CD4-positive, CD25-positive, alpha-beta regulatory T cell (primary cell): ENCODE results near the gene ACTRT3. TPM values are rescaled to one million over a fixed set of nuclear protein-coding genes. Genes with fewer than 3 reads are reported as not detected.
"Not testable (repeated sequence)": the region's sequence is repeated elsewhere in the genome, so short reads cannot be mapped to it uniquely, and the experiment has no call there.

ENCODE experiments used
- ATAC-seq, 2 donors: fragments of 150-1000 bp; cut with Tn5 transposase; one replicate each; pipeline ENCODE4 v1.10.0; 2021; ENCODE audit warnings: low read depth in 2 of 2, moderate number of reproducible peaks in 2 of 2, moderate library complexity in 1 of 2
- DNase-seq, 3 donors: peaks; one replicate each; pipeline versions ENCODE4 v3.0.0 to v3.0.0-alpha.2; 2012 to 2022; ENCODE audit warnings: mixed read lengths in 1 of 3
- H3K27ac ChIP-seq: one replicate; pipeline ENCODE4 v1.7.0; 2013; ENCODE audit warnings: mild to moderate bottlenecking, low read length; ENCODE audit not compliant: insufficient read depth, poor library complexity, severe bottlenecking
- H3K27me3 ChIP-seq: one replicate; pipeline ENCODE4 v1.7.0; 2013; ENCODE audit warnings: low read length; ENCODE audit not compliant: control insufficient read depth, insufficient read depth
- H3K36me3 ChIP-seq: one replicate; pipeline ENCODE4 v1.7.0; 2013; ENCODE audit warnings: mild to moderate bottlenecking, low read length, moderate library complexity; ENCODE audit not compliant: control insufficient read depth, insufficient read depth
- H3K4me1 ChIP-seq: 2 replicates; pipeline ENCODE4 v1.7.0; 2013; ENCODE audit warnings: mild to moderate bottlenecking, low read length; ENCODE audit not compliant: insufficient read depth, control insufficient read depth, poor library complexity, severe bottlenecking
- H3K4me3 ChIP-seq: one replicate; pipeline ENCODE4 v1.7.0; 2013; ENCODE audit warnings: low read depth, mild to moderate bottlenecking, low read length, moderate library complexity
- H3K9me3 ChIP-seq, 2 experiments: 1 replicate in 1 of 2; 2 replicates in 1 of 2; pipeline ENCODE4 v1.7.0; 2013; ENCODE audit warnings: low read length in 2 of 2, mild to moderate bottlenecking in 1 of 2, moderate library complexity in 1 of 2; ENCODE audit not compliant: control insufficient read depth in 2 of 2
- H3K27ac Mint-ChIP-seq, 3 donors: one replicate each; pipeline ENCODE4 v1.8.0; 2020 to 2022; ENCODE audit warnings: mild to moderate bottlenecking in 3 of 3, mixed read lengths in 3 of 3, moderate library complexity in 2 of 3
- H3K27me3 Mint-ChIP-seq: one replicate; pipeline ENCODE4 v1.8.0; 2022; ENCODE audit warnings: mild to moderate bottlenecking, mixed read lengths
- H3K36me3 Mint-ChIP-seq: one replicate; pipeline ENCODE4 v1.8.0; 2020; ENCODE audit warnings: mixed read lengths
- H3K4me1 Mint-ChIP-seq, 4 donors: one replicate each; pipeline ENCODE4 v1.8.0; 2020 to 2022; ENCODE audit warnings: mixed read lengths in 4 of 4, mild to moderate bottlenecking in 1 of 4
- H3K4me3 Mint-ChIP-seq, 4 donors: one replicate each; pipeline ENCODE4 v1.8.0; 2020 to 2022; ENCODE audit warnings: mild to moderate bottlenecking in 4 of 4, mixed read lengths in 4 of 4, moderate library complexity in 3 of 4
- H3K9me3 Mint-ChIP-seq, 7 donors: one replicate each; pipeline ENCODE4 v1.8.0; 2020 to 2022; ENCODE audit warnings: mixed read lengths in 7 of 7, mild to moderate bottlenecking in 3 of 7, moderate library complexity in 2 of 7
- polyA plus RNA-seq, 4 donors: library from polyadenylated mRNA; unstranded; fragments of 300-500 nt; fragmentation: Illumina TruSeq; gene quantifications; one replicate each; pipeline ENCODE4 v1.2.3, GENCODE V29; 2021
- total RNA-seq: library from RNA; stranded (reverse); gene quantifications from one replicate; pipeline ENCODE4 v1.2.3, GENCODE V29; 2022

ACTRT3 gene
- total and polyA plus RNA-seq, 5 donors from 2014 or later: 0.21 to 0.54 TPM; not detected in 3

GRCh38 chr3:169754711-169755110 lies 14.7 kb downstream of the ACTRT3 start:
- ATAC-seq (no peak), DNase-seq (no peak)
- H3K36me3 ChIP-seq: no peaks in the 10 kb centered on the region
- no peak overlapping the region for H3K4me3 Mint-ChIP-seq
- no peak overlapping the region for H3K4me3 ChIP-seq
- no peak overlapping the region for H3K27ac ChIP-seq
- peaks cover 14% of the 10 kb centered on the region for H3K27me3 Mint-ChIP-seq
- H3K4me1 ChIP-seq: peaks cover 15% of the 10 kb centered on the region
- H3K9me3 ChIP-seq: no peaks in the 10 kb centered on the region
- peaks cover 7 to 17% (median 13%) of the 10 kb centered on the region in 4 donors for H3K4me1 Mint-ChIP-seq
- no peak overlapping the region for H3K27ac Mint-ChIP-seq
- no peaks in the 10 kb centered on the region for H3K36me3 Mint-ChIP-seq
- peaks cover 7% of the 10 kb centered on the region for H3K27me3 ChIP-seq
- H3K9me3 Mint-ChIP-seq: no peaks in the 10 kb centered on the region

- Histone ChIP-seq H3K4me1 (no peaks in the 10 kb centered on the region), H3K36me3 (no peaks in the 10 kb centered on the region), H3K27me3 (peaks cover 12% of the 10 kb centered on the region), H3K4me3 (no peak overlapping the region), H3K9me3 (no peaks in the 10 kb centered on the region), H3K27ac (no peak overlapping the region)
- no peak for ATAC-seq
- no peak for DNase-seq
- Mint-ChIP-seq H3K4me1 (peaks cover 0 to 6% (median 2%) of the 10 kb centered on the region in 4 donors), H3K9me3 (no peaks in the 10 kb centered on the region), H3K27ac (no peak overlapping the region), H3K27me3 (peaks cover 35% of the 10 kb centered on the region), H3K4me3 (no peak overlapping the region), H3K36me3 (no peaks in the 10 kb centered on the region)
Measured at GRCh38 chr3:169751875-169752274, 17.5 kb downstream of the ACTRT3 start.

- no peak for DNase-seq
- Histone ChIP-seq H3K9me3 (no peaks in the 10 kb centered on the region), H3K4me1 (no peaks in the 10 kb centered on the region), H3K36me3 (no peaks in the 10 kb centered on the region), H3K4me3 (no peak overlapping the region), H3K27ac (no peak overlapping the region), H3K27me3 (peaks cover 14% of the 10 kb centered on the region)
- ATAC-seq: no peak
- Mint-ChIP-seq H3K4me3 (no peak overlapping the region), H3K27ac (no peak overlapping the region), H3K4me1 (peaks cover 0 to 6% (median 2%) of the 10 kb centered on the region in 4 donors), H3K9me3 (no peaks in the 10 kb centered on the region), H3K36me3 (no peaks in the 10 kb centered on the region), H3K27me3 (peaks cover 42% of the 10 kb centered on the region)
Measured at GRCh38 chr3:169750665-169751064, 18.7 kb downstream of the ACTRT3 start.

GRCh38 chr3:169748670-169749069 lies 20.7 kb downstream of the ACTRT3 start:
- H3K27me3 Mint-ChIP-seq: peaks cover 42% of the 10 kb centered on the region
- H3K9me3 Mint-ChIP-seq: no peaks in the 10 kb centered on the region
- H3K36me3 Mint-ChIP-seq: no peaks in the 10 kb centered on the region
- Histone ChIP-seq H3K27ac (no peak overlapping the region), H3K27me3 (peaks cover 14% of the 10 kb centered on the region), H3K4me3 (no peak overlapping the region), H3K4me1 (no peaks in the 10 kb centered on the region), H3K9me3 (no peaks in the 10 kb centered on the region), H3K36me3 (no peaks in the 10 kb centered on the region)
- H3K4me3 Mint-ChIP-seq: peak overlapping the region in 1 of 4 donors; percentile 17
- DNase-seq (peak in 1 of 3 donors; percentile 45), ATAC-seq (peak; percentile 43 to 71)
- H3K4me1 Mint-ChIP-seq: peaks cover 0 to 6% (median 2%) of the 10 kb centered on the region in 4 donors
- no peak overlapping the region for H3K27ac Mint-ChIP-seq

GRCh38 chr3:169746924-169747323 lies 22.4 kb downstream of the ACTRT3 start:
- peaks cover 12% of the 10 kb centered on the region for H3K27me3 ChIP-seq
- no peaks in the 10 kb centered on the region for H3K36me3 ChIP-seq
- Mint-ChIP-seq H3K27me3 (peaks cover 38% of the 10 kb centered on the region), H3K4me1 (peaks cover 0 to 6% (median 2%) of the 10 kb centered on the region in 4 donors), H3K4me3 (no peak overlapping the region), H3K9me3 (no peaks in the 10 kb centered on the region), H3K27ac (no peak overlapping the region), H3K36me3 (no peaks in the 10 kb centered on the region)
- ATAC-seq: no peak
- no peak for DNase-seq
- no peaks in the 10 kb centered on the region for H3K4me1 ChIP-seq
- H3K4me3 ChIP-seq: no peak overlapping the region
- H3K27ac ChIP-seq: no peak overlapping the region
- H3K9me3 ChIP-seq: no peaks in the 10 kb centered on the region

GRCh38 chr3:169744366-169745054 lies 24.9 kb downstream of the ACTRT3 start:
- Mint-ChIP-seq H3K9me3 (no peaks in the 10 kb centered on the region), H3K4me1 (peaks cover 0 to 6% (median 2%) of the 10 kb centered on the region in 4 donors), H3K4me3 (no peak overlapping the region), H3K27ac (no peak overlapping the region), H3K36me3 (no peaks in the 10 kb centered on the region), H3K27me3 (peaks cover 29% of the 10 kb centered on the region)
- Histone ChIP-seq H3K9me3 (no peaks in the 10 kb centered on the region), H3K4me3 (no peak overlapping the region), H3K4me1 (no peaks in the 10 kb centered on the region), H3K27ac (no peak overlapping the region), H3K36me3 (no peaks in the 10 kb centered on the region), H3K27me3 (peaks cover 8% of the 10 kb centered on the region)
- ATAC-seq (no peak), DNase-seq (no peak)

GRCh38 chr3:169739067-169739466 lies 30.3 kb downstream of the ACTRT3 start:
- no peaks in the 10 kb centered on the region for H3K4me1 ChIP-seq
- Mint-ChIP-seq H3K27ac (no peak overlapping the region), H3K27me3 (peaks cover 8% of the 10 kb centered on the region), H3K36me3 (no peaks in the 10 kb centered on the region), H3K4me1 (no peaks in the 10 kb centered on the region), H3K4me3 (no peak overlapping the region), H3K9me3 (peaks cover 1 to 11% (median 8%) of the 10 kb centered on the region in 7 donors)
- H3K9me3 ChIP-seq: peaks cover 0 to 6% of the 10 kb centered on the region in 2 experiments
- no peak for DNase-seq
- H3K27me3 ChIP-seq: no peaks in the 10 kb centered on the region
- no peak for ATAC-seq
- no peak overlapping the region for H3K4me3 ChIP-seq
- no peak overlapping the region for H3K27ac ChIP-seq
- H3K36me3 ChIP-seq: no peaks in the 10 kb centered on the region

GRCh38 chr3:169731857-169732256 lies 37.5 kb downstream of the ACTRT3 start:
- not testable (repeated sequence) for H3K4me1 Mint-ChIP-seq, ATAC-seq, H3K4me3 ChIP-seq, H3K36me3 ChIP-seq, H3K27ac Mint-ChIP-seq, H3K4me3 Mint-ChIP-seq, H3K27ac ChIP-seq, H3K36me3 Mint-ChIP-seq, H3K4me1 ChIP-seq, DNase-seq
- peaks cover 10% of the 10 kb centered on the region for H3K27me3 ChIP-seq
- peaks cover 8 to 11% of the 10 kb centered on the region in 2 experiments for H3K9me3 ChIP-seq
- H3K27me3 Mint-ChIP-seq: peaks cover 38% of the 10 kb centered on the region
- peaks cover 0 to 29% (median 15%) of the 10 kb centered on the region in 7 donors for H3K9me3 Mint-ChIP-seq
